NCI-H128 (cell line): ENCODE data around the gene RAB14.
"Not testable (repeated sequence)": the region's sequence is repeated elsewhere in the genome, so short reads cannot be mapped to it uniquely, and the experiment has no call there.

ENCODE experiments used
- DNase-seq: peaks from one replicate; lab custom pipeline; 2025; ENCODE audit not compliant: unreplicated experiment; lab: John Stamatoyannopoulos, UW

The RAB14 gene

GRCh38 chr9:121168052-121168451, 33.6 kb downstream of the RAB14 start:
- DNase-seq: no peak

- no peak for DNase-seq
Observed at GRCh38 chr9:121160025-121160424, 41.6 kb downstream of the RAB14 start.

GRCh38 chr9:121157939-121158338, 43.7 kb downstream of the RAB14 start:
- DNase-seq: no peak

GRCh38 chr9:121156263-121156731, 45.4 kb downstream of the RAB14 start:
- DNase-seq: no peak

GRCh38 chr9:121154782-121155181, 46.9 kb downstream of the RAB14 start:
- no peak for DNase-seq

GRCh38 chr9:121153642-121154041, 48.0 kb downstream of the RAB14 start:
- DNase-seq: no peak

GRCh38 chr9:121150188-121150587, 51.5 kb downstream of the RAB14 start:
- DNase-seq: no peak

- DNase-seq: no peak
Observed at GRCh38 chr9:121144482-121144881, 57.2 kb downstream of the RAB14 start.

GRCh38 chr9:121143771-121144170, 57.9 kb downstream of the RAB14 start:
- DNase-seq: no peak

- no peak for DNase-seq
Observed at GRCh38 chr9:121141706-121142105, 60.0 kb downstream of the RAB14 start.

- DNase-seq: no peak
Observed at GRCh38 chr9:121141306-121141705, 60.4 kb downstream of the RAB14 start.

GRCh38 chr9:121140162-121140561, 61.5 kb downstream of the RAB14 start:
- no peak for DNase-seq

GRCh38 chr9:121138973-121139372, 62.7 kb downstream of the RAB14 start:
- DNase-seq: no peak

GRCh38 chr9:121138561-121138960, 63.1 kb downstream of the RAB14 start:
- DNase-seq: no peak

GRCh38 chr9:121135642-121136041, 66.0 kb downstream of the RAB14 start:
- DNase-seq: no peak

- no peak for DNase-seq
Observed at GRCh38 chr9:121133104-121133816, 68.4 kb downstream of the RAB14 start.

- DNase-seq: not testable (repeated sequence)
Observed at GRCh38 chr9:121129384-121129783, 72.3 kb downstream of the RAB14 start.
